GM21390 (cell line): ENCODE results near the gene IFRD2.
A peak's percentile ranks its signal among the peaks of the same experiment; 100 is the strongest.
"Not testable (repeated sequence)": the region's sequence is repeated elsewhere in the genome, so short reads cannot be mapped to it uniquely, and the experiment has no call there.

Source experiments
- ATAC-seq: cut with Tn5 transposase; IDR thresholded peaks from one replicate; pipeline ENCODE4 v1.9.1; 2021; ENCODE audit not compliant: unreplicated experiment

Gene IFRD2

DNA sequence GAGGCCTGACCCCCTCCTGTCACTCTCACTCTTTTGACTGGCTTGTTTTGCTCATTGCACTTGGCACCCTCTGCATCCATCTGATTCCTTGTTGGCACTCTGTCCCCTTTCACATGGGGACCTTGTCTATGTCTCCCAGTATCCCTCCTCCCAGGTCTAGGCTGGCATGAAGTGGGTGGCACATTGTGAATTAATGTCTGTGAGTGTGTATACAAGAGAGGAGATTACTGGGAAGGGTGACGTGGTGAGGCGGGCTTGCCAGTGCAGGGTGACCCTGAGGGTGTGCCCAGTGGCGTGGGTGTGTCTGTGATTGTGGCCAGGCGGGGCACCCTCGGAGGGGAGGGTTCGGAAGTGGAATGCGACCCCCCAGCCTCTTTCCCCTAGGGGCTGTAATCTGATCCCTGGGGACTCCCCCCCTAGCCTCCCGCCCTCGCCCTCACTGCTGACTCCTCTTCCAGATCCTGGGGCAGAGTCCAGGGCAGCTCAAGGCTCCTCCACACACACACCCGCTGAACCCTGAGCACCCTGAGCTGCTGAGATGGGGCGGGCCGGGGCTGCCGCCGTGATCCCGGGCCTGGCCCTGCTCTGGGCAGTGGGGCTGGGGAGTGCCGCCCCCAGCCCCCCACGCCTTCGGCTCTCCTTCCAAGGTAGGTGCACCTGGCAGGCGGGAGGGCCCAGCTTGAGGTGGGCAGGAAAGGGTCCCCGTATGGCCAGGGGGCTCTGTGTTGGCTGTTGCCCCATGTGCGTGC lies 23.4 kb downstream of the IFRD2 start, which contains the start of gene SEMA3B:
SEMA3B (plus strand) TSS at position 445 of the 749 bp plus-strand sequence; CDS start at position 539, 94 bp downstream.
- ATAC-seq, result no peak

DNA sequence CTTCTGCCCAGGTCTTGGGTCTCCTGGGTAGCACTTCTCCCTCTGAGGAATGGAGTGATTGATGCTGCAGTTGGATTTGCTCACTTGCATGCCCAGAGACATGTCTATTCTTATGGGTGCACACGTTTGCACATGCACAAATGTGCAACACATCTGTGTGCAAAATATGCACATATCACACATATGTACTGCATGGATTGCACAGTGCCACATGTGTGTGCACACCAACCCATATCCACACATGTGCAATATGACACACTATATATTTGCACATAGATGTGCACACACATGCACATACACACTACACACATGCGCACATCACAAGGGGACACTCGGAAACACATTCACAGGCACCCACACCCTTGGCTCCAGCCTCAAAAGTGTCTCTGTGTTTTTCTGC lies 24.0 kb downstream of the IFRD2 start:
- no peak for ATAC-seq

DNA sequence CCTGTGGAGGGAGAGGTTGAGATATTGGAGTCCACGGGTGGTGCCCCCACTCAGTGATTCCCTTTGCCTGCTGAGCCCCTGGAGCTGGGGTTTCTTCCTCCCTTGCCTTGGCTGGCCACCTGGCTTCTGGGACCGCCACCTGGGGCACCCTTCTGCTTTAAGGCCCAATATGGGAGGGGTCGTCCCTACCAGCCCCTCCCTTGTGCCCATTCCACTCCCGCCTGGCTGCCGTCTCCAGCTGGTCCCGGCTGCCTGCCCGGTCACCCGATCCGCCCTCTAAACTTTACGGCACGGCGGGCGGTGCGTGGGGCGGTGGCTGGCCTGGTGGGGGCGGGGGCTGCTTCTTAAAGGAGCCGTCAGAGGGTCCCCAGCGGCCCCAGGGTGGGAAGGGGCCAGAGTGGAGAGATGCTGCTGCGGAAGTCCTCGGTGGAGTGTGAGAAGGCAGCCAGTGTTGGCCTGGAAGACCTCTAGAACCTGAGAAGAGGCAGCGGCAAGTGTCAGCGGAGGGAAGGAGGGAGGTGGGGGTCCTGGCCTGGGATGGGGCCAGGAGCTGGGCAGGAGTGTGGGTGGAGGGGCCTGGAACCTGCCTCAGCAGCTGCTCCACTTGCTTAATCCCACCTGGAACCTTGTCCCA lies 24.8 kb downstream of the IFRD2 start:
- no peak for ATAC-seq

DNA sequence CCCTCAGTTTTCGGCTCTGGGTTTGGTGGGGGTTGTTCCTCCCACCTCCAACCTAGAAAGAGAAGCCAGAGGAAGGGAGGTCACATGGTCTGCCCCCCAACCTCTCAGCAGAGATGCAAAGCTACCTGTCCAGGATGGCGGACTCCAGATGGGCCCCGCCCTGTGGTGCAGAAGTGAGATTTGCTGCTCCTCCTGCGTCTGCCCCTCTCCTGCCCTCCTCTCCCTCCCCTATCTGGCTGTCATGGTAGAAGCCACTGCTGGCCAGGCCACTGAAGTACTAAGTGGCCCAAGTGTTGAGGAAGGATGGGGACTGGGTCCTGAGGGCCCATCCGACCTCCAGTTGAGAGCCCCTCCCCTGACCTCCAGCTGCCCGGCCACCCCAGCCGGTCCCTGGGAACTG lies 25.4 kb downstream of the IFRD2 start:
- ATAC-seq, result no peak

DNA sequence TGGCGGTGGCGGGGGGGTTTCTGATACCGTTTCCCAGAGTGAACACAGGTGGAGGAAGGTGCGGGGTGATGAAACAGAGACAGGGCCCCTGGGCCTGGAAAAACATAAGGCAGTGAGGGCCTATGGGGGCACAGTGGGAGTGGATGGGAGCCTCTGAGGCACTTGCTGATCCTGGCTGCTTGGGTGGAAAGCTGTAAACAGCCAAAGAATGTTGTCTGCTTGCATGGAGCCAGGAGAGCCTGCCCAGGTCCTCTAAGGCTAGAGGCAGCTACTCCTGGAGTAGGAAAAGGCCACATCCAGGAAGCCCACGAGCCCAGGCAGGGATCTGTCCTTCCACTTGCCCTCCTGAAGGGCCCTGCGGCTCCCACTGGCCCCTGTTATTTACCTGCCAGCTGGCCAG lies 26.2 kb downstream of the IFRD2 start:
- ATAC-seq, result no peak

DNA sequence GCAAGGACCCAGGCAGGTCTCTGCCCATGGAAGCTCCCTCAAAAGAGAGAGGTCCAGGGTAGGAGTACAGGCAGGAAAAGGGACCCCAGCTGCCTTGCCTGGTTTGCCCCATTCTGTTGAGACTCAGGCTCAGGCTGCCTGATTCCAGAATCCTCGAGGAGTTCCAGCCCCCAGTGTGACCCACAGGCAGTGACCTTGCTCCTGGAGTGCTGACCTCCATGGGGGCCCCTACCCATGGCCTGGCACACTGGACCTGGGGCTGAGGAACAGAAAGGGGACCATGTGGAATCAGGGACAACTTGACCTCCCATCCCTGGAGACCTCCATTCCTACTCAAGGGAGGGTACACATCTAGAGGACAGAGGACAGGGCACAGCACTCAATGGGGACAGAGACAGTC lies 26.7 kb downstream of the IFRD2 start:
- no peak for ATAC-seq

DNA sequence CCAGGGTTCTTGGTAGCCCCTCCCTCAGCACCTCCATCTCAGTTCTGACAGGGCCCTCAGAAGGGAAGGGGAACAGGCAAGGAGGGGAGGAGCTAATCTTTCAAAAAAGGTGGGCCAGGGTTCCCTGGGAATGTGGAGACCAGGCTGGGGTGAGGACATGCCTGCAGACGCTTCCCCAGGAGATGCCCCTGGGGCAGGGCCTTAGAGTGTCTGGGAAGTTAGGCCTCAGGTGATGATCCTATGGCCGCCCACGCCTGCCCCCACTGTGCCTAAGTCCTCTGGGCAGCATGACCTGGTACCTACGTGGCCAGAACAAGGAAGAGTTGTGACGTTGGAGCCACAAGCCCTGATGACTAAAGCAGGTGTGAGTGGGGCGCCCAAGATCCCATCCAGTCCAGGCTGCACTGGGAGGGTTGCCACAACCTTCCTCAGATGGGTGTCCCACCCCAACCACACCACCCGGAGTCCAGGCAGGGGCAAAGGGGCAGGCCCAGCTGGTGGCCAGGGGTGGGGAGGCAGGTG lies 27.2 kb downstream of the IFRD2 start:
- ATAC-seq, result no peak

DNA sequence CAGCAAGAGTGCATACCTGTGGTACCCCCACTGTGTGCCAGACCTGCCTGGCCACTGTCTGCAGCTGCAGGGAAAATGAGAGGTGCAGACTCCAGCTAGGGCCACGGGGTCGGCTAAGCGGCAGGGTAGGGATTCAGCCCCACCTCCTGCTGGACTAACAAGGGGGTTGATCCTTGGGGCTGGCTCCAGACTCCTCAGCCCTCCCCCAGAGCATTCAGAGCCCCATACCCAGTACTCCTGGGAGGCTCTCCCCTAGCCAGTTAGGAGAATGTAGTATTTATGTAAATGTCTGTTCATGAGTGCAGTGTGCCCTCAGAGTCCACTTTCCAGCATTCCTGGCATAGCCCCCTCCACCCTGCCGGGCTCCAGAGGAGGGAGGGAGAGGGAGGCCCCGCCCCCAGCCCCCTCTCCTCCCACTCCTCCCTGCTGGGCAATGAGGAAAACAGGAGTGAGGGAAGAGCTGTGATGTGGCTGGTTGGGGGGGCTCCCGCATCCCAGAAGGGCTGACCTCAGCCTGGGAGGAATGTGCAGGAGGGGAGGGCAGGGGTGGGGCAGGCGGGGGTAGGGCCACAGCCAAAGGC lies 27.8 kb downstream of the IFRD2 start:
- ATAC-seq, result no peak

DNA sequence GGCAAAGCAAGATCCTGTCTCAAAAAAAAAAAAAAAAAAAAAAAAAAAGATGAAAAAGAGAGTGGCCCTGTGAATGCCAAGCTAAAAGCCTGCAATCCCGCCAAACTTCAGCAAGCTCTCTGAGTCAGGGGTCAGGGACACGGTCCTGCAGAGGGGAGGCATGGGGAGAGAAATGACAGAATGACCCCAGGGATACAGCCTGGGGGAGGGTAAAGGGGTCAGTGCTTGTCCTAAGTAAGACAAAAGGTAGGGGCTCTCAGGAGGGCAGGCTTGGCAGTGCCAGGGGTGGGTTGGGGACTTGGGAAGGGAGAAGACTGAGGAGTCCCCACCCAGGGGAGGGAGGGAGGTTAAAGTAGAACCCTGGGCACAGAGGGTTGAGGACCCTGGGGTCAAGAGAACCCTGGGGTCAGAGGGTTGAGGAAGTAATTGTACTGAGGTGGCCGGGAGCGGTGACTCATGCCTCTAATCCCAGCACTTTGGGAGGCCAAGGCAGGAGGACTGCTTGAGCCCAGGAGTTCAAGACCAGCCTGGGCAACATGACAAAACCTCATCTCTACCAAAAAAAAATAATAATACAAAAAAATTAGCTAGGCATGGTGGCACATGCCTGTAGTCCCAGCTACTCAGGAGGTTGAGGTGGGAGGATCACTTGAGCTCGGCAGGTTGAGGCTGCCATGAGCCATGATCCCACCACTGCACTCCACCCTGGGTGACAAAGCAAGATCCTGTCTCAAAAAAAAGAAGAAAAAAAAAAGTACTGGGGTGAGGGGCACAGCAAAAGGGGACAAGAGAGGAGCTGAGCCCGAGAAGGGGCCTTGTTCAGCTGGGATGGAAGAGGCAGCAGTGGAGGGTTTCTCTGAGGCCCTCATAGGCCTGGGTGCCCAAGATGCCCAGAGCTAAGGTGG lies 28.5 kb downstream of the IFRD2 start:
- ATAC-seq, result no peak

DNA sequence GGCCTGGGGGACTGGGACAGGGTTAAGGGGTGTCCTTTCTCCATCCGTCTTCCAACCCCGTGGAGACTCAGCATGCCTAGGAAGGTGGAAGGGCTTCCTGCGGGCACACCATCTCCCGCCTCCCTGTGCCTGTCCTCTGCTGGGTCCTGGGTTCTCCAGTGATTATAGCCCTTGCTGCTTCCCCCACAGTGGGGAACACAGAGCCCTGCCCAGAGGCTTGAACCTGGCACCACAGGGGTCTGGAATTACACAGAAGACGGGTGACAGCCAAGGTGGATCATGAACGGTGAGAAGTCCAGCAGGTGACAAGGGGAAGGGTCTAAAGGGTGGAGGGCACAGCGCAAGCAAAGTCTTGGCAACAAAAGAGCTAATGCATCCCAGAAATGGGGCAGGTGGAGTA lies 29.5 kb downstream of the IFRD2 start:
- no peak for ATAC-seq

DNA sequence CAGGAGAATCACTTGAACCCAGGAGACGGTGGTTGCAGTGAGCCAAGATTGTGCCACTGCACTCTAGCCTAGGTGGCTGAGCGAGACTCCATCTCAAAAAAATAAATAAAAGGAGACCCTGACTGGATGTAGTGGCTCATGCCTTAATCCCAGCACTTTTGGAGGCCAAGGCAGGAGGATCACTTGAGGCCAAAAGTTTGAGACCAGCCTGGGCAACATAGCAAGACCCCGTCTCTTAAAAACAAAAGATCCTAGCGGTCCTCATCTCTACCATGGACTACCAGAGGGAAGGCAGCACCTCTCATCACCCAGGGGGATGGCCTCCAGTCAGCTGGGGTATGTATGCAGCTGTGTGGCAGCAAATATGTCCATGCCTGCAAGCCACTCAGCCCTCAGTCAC lies 30.0 kb downstream of the IFRD2 start:
- ATAC-seq, result not testable (repeated sequence)

DNA sequence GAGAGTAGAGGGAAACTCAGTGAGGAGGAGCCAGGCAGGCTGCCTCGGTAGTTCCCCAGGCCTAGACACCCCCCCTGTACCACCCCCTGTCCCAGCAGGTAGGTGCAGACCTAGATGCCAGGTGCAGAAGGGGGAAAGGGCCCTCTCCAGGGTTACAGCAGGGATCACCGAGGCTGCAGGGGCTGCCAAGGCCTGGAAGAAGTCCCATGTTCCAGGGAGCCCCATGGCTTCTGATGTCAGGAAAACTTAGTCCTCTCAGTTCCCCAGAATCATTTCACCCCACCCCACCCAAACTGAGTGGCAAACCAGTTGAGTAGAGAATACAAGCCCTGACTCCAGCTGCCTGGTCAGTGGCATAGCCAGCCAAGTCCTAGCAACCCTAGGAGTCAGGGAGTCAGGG lies 30.7 kb downstream of the IFRD2 start:
- no peak for ATAC-seq

DNA sequence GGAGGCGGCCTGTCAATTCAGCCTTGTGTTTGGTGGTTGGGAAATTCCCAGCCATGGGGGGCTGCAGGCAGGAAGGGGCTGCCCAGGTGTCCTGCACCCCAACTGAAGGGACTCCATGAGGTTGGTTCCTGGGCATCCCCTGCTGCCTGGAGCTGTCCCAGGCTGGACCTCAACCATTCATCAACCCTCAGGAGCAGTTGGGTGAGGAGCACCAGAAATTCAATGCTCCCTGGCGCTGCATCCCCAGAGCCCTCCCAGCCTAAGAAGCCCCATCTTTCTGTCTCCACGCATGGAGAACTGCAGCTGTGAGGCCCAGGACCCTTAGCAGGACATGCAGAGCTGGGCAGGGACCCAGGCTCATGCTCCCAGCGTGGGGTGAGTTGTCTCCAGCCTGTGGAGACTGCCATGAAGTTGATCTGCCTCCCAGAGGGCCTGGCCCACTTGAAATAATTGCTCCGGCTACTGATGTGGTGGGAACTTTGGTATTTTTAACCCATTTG lies 31.2 kb downstream of the IFRD2 start:
- no peak for ATAC-seq

DNA sequence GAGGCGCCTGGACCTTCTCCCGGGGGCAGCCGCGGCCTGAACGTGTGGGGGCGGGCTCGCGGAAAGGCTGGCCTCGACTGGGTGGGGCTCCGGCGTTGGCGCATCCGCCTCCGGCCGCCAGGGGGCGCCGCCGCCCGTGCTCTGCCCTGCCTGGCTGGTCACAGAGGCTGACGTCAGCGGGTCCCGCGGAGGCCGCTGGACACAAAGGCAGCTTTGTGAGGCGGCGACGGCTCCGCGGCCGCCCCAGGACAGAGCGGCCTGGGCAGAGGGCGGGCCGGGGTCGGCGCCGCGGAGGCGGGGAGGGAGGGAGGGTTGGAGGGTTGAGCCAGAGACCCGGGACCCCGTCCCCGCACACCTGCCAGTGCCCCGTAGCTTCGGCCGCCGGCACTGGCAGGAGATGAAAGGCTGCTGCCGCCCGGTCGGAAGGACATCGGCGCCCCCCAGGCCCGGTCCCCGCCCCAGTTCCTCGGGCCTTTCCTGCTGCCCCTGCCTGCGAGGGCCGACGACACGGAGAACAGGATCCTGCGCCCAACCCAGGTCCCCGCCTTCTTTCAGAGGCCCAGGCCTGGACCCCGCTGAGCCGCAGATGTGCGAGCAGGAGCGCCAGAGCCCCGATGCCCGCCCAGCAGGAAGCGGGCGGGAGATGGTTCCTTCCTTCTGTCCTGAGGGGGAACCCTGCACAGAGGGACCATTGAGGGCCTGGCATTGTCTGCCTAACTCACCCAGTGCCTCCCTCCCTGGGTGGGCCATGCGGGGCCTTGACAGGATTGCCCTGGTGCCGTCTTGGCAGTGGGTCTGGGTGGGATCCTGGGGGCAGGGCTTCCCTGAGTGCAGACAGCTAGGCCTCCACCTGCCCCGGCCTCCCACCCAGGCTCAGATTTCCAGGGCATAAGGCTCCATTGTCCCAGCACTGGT lies 31.9 kb downstream of the IFRD2 start:
- peak; percentile 91 for ATAC-seq

DNA sequence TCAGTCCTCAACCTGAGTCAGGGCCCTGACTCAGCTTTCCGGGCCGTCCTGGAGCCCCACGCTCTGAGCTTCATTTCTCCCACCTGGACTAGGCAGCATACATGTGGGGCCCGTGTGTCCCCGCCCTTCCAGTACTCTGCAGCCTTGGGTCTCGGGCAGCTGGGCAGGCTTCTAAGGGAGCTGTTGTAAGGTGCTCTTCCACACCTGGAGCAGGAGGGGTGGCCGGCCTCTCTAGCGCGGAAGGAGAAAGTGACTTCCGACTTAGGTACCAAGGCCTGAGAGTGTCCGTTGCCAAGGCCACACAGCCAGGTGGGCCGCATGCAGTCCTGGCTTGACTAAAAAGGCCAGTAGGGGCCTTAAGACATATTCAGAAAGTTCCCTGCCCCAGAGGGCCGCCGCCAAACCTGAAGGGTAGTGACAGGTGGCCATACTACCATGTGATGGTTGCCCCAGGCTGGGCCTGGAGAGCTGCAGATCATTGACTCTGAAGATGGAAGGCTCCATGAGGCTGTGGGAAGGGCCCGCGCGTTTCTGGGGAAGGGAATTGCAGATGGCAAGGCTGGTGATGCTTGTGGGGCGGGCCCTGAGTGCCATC lies 32.7 kb downstream of the IFRD2 start:
- peak; percentile 13 for ATAC-seq

DNA sequence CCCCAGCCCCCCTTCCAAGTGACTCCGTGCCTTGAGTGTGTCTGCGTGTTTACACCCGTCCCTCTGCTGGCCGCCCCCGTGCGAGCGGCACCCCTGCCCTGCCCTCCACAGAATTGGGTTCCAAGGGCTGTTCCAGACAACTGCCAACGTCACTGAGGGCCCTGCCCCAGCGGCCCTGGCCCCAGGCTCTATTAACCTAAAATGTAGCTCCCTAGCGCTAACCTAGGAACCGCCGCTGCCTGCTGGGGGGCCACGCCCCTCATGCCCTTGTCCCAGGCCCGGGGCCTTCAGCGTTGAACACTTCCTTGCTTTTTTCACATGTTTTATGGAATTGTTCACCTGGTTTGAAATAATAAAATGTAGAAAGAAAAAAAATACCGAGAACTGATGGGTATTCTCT lies 33.2 kb downstream of the IFRD2 start:
- no peak for ATAC-seq

DNA sequence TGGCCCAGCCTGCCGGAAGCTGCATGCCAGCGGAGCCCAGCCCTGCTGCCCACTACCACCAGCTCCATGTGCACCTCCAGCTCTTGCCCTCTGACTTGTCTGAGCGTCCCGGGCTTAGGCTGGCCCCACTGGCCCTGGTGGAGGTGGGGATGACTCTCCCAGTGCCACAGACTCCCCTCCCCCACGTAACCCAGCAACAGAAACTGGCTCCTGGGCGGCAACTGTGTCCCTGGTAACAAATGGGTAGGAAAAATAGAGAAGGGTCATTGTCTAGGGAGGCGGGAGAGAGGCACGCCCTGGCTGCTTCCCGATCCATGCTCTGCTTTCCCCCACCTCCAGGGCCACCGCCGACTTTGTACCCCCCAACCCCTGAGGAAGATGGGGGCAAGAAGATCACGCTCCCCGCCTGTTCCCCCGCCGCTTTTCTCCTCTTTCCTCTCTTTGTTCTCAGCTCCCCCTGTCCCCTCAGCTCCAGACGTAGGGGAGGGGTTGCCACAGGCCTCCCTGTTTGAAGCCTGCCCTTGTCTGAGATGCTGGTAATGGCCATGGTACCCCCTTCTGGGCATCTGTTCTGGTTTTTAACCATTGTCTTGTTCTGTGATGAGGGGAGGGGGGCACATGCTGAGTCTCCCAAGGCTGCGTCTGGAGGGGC lies 34.1 kb downstream of the IFRD2 start:
- ATAC-seq, result no peak

DNA sequence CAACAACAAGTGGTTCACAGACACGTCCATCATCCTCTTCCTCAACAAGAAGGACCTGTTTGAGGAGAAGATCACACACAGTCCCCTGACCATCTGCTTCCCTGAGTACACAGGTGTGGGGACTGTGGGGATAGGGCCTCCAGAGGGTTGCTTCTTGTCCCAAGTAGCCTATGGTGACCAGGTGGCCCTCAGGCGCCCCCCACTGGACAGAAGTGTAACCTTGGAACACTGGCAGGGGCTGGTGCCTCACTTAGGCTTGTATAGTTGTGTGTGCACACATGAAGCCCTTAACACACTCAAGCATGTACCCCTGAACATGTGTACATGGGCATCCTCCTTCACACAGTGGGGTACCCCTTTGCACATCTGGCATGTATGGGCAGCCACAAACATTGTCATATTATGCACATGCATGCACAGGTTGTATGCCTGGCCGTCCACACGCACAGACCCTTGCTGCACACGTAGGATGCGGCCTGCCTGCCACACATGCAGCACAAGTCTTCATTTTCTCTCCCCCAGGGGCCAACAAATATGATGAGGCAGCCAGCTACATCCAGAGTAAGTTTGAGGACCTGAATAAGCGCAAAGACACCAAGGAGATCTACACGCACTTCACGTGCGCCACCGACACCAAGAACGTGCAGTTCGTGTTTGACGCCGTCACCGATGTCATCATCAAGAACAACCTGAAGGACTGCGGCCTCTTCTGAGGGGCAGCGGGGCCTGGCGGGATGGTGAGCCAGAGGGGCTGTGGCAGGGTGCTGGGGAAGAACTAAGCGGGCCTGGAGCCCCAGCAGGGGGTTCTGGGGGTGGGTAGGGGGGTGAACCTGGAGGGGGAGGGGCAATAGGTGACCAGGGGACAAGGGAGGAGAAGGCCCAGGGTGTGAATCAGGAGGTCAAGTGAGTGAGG lies 35.0 kb downstream of the IFRD2 start:
- ATAC-seq, result no peak
